Neutrophil (primary cell): Measurements from ENCODE around the gene GULP1.

Experiments
- H3K27ac ChIP-seq: fragments of 200-600 bp; sonication (generic); 2 replicates; pipeline ENCODE4 v1.5.1; 2016; ENCODE audit warnings: mild to moderate bottlenecking, moderate library complexity
- H3K27me3 ChIP-seq: fragments of 200-600 bp; sonication (generic); 2 replicates; pipeline ENCODE4 v1.6.0; 2016; ENCODE audit warnings: mild to moderate bottlenecking
- H3K36me3 ChIP-seq: fragments of 200-600 bp; sonication (generic); 2 replicates; pipeline ENCODE4 v1.5.1; 2017
- H3K4me1 ChIP-seq, 2 experiments: fragments of 200-600 bp in 1 of 2; sonication (generic) in 1 of 2; 1 replicate in 1 of 2; 2 replicates in 1 of 2; pipeline versions ENCODE4 v1.5.1 to v1.6.1; 2013 to 2016; ENCODE audit warnings: low read depth in 1 of 2, low read length in 1 of 2, mild to moderate bottlenecking in 1 of 2, moderate library complexity in 1 of 2; ENCODE audit not compliant: control insufficient read depth in 1 of 2, insufficient read depth in 1 of 2
- H3K4me3 ChIP-seq, 2 experiments: fragments of 200-600 bp in 1 of 2; sonication (generic) in 1 of 2; 1 replicate in 1 of 2; 2 replicates in 1 of 2; pipeline ENCODE4 v1.5.1; 2013 to 2016; ENCODE audit warnings: low read depth in 1 of 2, low read length in 1 of 2, mild to moderate bottlenecking in 1 of 2, moderate library complexity in 1 of 2
- H3K9me3 ChIP-seq: fragments of 200-600 bp; sonication (generic); 2 replicates; pipeline ENCODE4 v1.5.1; 2016
- CTCF ChIP-seq: fragments of 200-600 bp; sonication (generic); IDR thresholded peaks from 2 replicates; pipeline ENCODE4 v1.5.1; 2016; ENCODE audit warnings: antibody characterized with exemption

GULP1 gene

GRCh38 chr2:188524519-188525113, 232.9 kb downstream of the GULP1 start:
- TF ChIP-seq CTCF = no peak
- Histone ChIP-seq H3K36me3 (no peaks in the 10 kb centered on the region), H3K4me1 (no peaks in the 10 kb centered on the region)

GRCh38 chr2:188526701-188527100, 235.0 kb downstream of the GULP1 start:
- no peaks in the 10 kb centered on the region for H3K36me3 ChIP-seq
- no peak overlapping the region for H3K4me3 ChIP-seq
- no peaks in the 10 kb centered on the region for H3K4me1 ChIP-seq
- no peak for TF ChIP-seq CTCF
- no peak overlapping the region for H3K27ac ChIP-seq
- H3K27me3 ChIP-seq = no peaks in the 10 kb centered on the region
- H3K9me3 ChIP-seq = no peaks in the 10 kb centered on the region

More at GRCh38 chr2:188524519-188525113, 232.9 kb downstream of the GULP1 start:
- no peak overlapping the region for H3K27ac ChIP-seq
- no peak overlapping the region for H3K4me3 ChIP-seq
- no peaks in the 10 kb centered on the region for H3K27me3 ChIP-seq
- H3K9me3 ChIP-seq = no peaks in the 10 kb centered on the region

DNA sequence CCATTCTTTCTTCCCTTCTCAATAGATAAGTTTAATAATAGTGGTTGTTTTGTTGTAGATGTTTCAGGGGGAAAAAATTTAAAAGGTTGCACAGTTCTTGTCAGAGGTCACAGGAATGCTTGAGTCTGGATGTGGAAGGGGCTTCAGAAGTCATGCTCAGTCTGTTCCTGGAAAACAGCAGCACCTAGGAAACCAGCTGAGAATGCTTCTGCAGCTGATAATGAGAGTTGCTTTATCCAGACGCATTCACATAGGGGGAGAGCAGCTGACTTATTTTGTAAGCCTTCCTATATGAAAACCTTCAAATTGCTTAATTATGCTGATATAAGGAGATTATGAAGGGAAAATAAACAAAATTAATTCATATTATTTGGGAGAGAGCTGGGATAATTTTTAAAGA, 235.5 kb downstream of the GULP1 start:
- Histone ChIP-seq H3K27ac (no peak overlapping the region), H3K4me1 (no peaks in the 10 kb centered on the region), H3K9me3 (no peaks in the 10 kb centered on the region), H3K4me3 (no peak overlapping the region), H3K36me3 (no peaks in the 10 kb centered on the region), H3K27me3 (no peaks in the 10 kb centered on the region)
- no peak for TF ChIP-seq CTCF

GRCh38 chr2:188527581-188527993, 235.9 kb downstream of the GULP1 start:
- Histone ChIP-seq H3K4me1 (no peaks in the 10 kb centered on the region), H3K36me3 (no peaks in the 10 kb centered on the region), H3K27ac (no peak overlapping the region), H3K4me3 (no peak overlapping the region), H3K27me3 (no peaks in the 10 kb centered on the region), H3K9me3 (no peaks in the 10 kb centered on the region)
- no peak for TF ChIP-seq CTCF

GRCh38 chr2:188529710-188530109, 238.0 kb downstream of the GULP1 start:
- Histone ChIP-seq H3K9me3 (no peaks in the 10 kb centered on the region), H3K36me3 (no peaks in the 10 kb centered on the region), H3K4me3 (no peak overlapping the region), H3K27me3 (no peaks in the 10 kb centered on the region), H3K4me1 (no peaks in the 10 kb centered on the region), H3K27ac (no peak overlapping the region)
- TF ChIP-seq CTCF = no peak
